Kidney (tissue), 14 donors: Measurements from ENCODE around the gene APOE. TPM values are rescaled to one million over a fixed set of nuclear protein-coding genes. Genes with fewer than 3 reads are reported as not detected.

Source experiments
- DNase-seq, 5 donors: peaks; one replicate each; pipeline ENCODE4 v3.0.0-alpha.2; 2013 to 2020
- FAIRE-seq: peaks from 2 replicates; lab custom pipeline; 2012; peaks lifted over from hg19 to GRCh38; lab: Jason Lieb, UNC
- H3K27ac ChIP-seq, 2 donors: one replicate each; pipeline ENCODE4 v1.7.0; 2013; ENCODE audit warnings: low read depth in 2 of 2, low read length in 2 of 2, inconsistent platforms in 1 of 2
- H3K27me3 ChIP-seq: one replicate; pipeline ENCODE4 v1.7.1; 2013; ENCODE audit warnings: low read length, inconsistent platforms; ENCODE audit not compliant: control insufficient read depth, insufficient read depth
- H3K36me3 ChIP-seq, 3 donors: one replicate each; pipeline versions ENCODE4 v1.7.0 to v1.7.1; 2013; ENCODE audit warnings: low read length in 3 of 3, control low read depth in 1 of 3, inconsistent platforms in 1 of 3; ENCODE audit not compliant: insufficient read depth in 3 of 3, control insufficient read depth in 2 of 3
- H3K4me1 ChIP-seq, 3 donors: one replicate each; pipeline versions ENCODE4 v1.7.0 to v1.7.1; 2013; ENCODE audit warnings: low read length in 3 of 3, inconsistent platforms in 1 of 3, low read depth in 1 of 3; ENCODE audit not compliant: control insufficient read depth in 2 of 3, insufficient read depth in 2 of 3
- H3K4me3 ChIP-seq, 3 donors: one replicate each; pipeline versions ENCODE4 v1.7.0 to v1.8.1; 2013; ENCODE audit warnings: low read length in 3 of 3, control low read depth in 1 of 3, inconsistent platforms in 1 of 3
- H3K9ac ChIP-seq, 3 donors: one replicate each; pipeline versions ENCODE4 v1.7.0 to v1.7.1; 2013; ENCODE audit warnings: low read length in 3 of 3, control low read depth in 1 of 3, inconsistent platforms in 1 of 3
- H3K9me3 ChIP-seq, 3 donors: one replicate each; pipeline versions ENCODE4 v1.7.0 to v1.7.1; 2013; ENCODE audit warnings: low read length in 3 of 3, control low read depth in 1 of 3, inconsistent platforms in 1 of 3; ENCODE audit not compliant: control insufficient read depth in 2 of 3, insufficient read depth in 1 of 3
- intact Hi-C: fragments of 100-400 bp; cut with DNase I; formaldehyde crosslinking; loops from one replicate; pipeline ENCODE4 v1.11.1; 2022
- polyA plus RNA-seq: library from polyadenylated mRNA; stranded (reverse); fragments of 350-450 nt; fragmentation: Illumina TruSeq; extraction: RNeasy Lipid Tissue Mini Kit (QIAGEN cat#74804); gene quantifications from one replicate; pipeline ENCODE4 v1.2.3, GENCODE V29; 2014; ENCODE audit warnings: low read depth, low replicate concordance; ENCODE audit not compliant: insufficient read depth
- total RNA-seq: library from RNA; stranded (reverse); fragmentation: NEBNext Ultra II Directional; extraction: Animal tissue kit (Norgen Biotek cat#: 25700); gene quantifications from one replicate; pipeline ENCODE4 v1.2.1, GENCODE V29; 2021
- TF ChIP-seq, protein P1 (sequence below): IDR thresholded peaks from 3 replicates; pipeline ENCODE4 v1.5.1; 2012; ENCODE audit warnings: mild to moderate bottlenecking, moderate library complexity, borderline replicate concordance; ENCODE audit not compliant: insufficient read depth; ENCODE audit errors: extremely low read depth
- donor health status: control.
- donor health status: control.
- donor health status: control.
- donor health status: control.
- donor health status: control.
- donor health status: DM: yes; HTN: yes; CAD: no.
- donor health status: Normal renal cell carcinoma (clear cell type).

Gene APOE
- total and polyA plus RNA-seq, 2 donors from 2014 or later = 122 to 2,837 TPM

DNA sequence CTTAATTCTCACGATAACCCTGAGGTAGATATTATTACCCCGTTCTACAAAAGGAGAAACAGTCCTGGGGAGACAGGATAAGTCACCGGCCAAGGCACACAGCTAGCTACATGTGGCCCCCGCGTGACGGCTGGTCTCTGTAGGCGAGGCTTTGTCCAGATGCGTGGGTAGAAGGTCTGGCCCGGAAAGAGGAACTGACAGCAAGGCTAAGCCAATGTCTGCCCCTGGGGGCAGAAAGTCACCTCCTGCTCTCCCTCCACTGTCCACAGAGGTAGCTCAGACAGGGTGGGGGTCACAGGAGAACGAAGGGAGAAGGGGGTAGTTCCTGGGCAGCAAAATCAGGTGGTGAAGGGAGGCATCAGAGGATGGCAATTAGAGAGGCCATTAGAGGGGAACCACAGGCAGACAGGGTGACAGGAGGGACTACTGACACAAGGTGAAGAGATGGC is 38.2 kb downstream of the APOE start:
- Histone ChIP-seq H3K36me3 (no peaks in the 10 kb centered on the region), H3K27me3 (no peaks in the 10 kb centered on the region), H3K9ac (no peak overlapping the region), H3K4me1 (no peaks in the 10 kb centered on the region), H3K27ac (no peak overlapping the region), H3K9me3 (no peaks in the 10 kb centered on the region), H3K4me3 (no peak overlapping the region)
- DNase-seq = no peak
- TF ChIP-seq, protein P1, sequence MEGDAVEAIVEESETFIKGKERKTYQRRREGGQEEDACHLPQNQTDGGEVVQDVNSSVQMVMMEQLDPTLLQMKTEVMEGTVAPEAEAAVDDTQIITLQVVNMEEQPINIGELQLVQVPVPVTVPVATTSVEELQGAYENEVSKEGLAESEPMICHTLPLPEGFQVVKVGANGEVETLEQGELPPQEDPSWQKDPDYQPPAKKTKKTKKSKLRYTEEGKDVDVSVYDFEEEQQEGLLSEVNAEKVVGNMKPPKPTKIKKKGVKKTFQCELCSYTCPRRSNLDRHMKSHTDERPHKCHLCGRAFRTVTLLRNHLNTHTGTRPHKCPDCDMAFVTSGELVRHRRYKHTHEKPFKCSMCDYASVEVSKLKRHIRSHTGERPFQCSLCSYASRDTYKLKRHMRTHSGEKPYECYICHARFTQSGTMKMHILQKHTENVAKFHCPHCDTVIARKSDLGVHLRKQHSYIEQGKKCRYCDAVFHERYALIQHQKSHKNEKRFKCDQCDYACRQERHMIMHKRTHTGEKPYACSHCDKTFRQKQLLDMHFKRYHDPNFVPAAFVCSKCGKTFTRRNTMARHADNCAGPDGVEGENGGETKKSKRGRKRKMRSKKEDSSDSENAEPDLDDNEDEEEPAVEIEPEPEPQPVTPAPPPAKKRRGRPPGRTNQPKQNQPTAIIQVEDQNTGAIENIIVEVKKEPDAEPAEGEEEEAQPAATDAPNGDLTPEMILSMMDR = no peak
- FAIRE-seq = no peak
- intact Hi-C loops = no loop called here

GRCh38 chr19:44947041-44947581 is 41.5 kb downstream of the APOE start:
- intact Hi-C loops = no loop called here
- Histone ChIP-seq H3K9me3 (no peaks in the 10 kb centered on the region), H3K36me3 (no peaks in the 10 kb centered on the region), H3K4me1 (peaks cover 0 to 5% (median 3%) of the 10 kb centered on the region in 3 donors), H3K9ac (no peak overlapping the region), H3K27ac (no peak overlapping the region), H3K4me3 (no peak overlapping the region), H3K27me3 (no peaks in the 10 kb centered on the region)
- FAIRE-seq = no peak
- TF ChIP-seq, protein P1 = no peak
- DNase-seq = no peak

- Histone ChIP-seq H3K27ac (no peak overlapping the region), H3K9ac (no peak overlapping the region), H3K9me3 (no peaks in the 10 kb centered on the region), H3K4me1 (peaks cover 0 to 5% (median 3%) of the 10 kb centered on the region in 3 donors), H3K36me3 (no peaks in the 10 kb centered on the region), H3K4me3 (no peak overlapping the region), H3K27me3 (no peaks in the 10 kb centered on the region)
- DNase-seq (no peak), FAIRE-seq (no peak)
- TF ChIP-seq, protein P1 = no peak
- intact Hi-C loops = no loop called here
Observed at GRCh38 chr19:44948237-44948636, 42.6 kb downstream of the APOE start.
